DLD1 (cell line): ENCODE results near the gene BMX.

Experiments used
- in situ Hi-C: cut with HindIII; loops from 2 replicates; pipeline ENCODE4 v1.10.0; 2017; ENCODE audit warnings: low sequenced_read_pairs

The BMX gene

DNA sequence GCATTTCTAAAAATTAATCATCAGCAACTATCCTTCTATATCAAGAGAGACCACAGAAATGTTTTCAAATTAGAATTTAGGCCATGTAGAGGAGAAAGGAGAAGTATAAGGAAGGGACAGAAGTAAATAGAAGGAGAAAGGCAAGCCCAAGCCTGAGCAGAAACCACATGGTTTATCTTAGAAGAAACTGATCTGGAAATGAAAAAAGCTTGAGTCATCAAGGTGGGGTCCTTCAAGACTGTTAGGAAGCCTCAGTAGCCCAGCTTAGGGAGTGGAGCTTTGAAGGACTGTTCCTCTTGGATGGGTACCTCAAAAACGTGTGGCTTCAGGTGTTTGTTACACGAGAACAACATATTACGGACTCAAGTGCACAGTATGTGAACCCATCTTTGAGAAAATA is 4.5 kb downstream of the BMX start:
- in situ Hi-C loops = no loop called here

DNA sequence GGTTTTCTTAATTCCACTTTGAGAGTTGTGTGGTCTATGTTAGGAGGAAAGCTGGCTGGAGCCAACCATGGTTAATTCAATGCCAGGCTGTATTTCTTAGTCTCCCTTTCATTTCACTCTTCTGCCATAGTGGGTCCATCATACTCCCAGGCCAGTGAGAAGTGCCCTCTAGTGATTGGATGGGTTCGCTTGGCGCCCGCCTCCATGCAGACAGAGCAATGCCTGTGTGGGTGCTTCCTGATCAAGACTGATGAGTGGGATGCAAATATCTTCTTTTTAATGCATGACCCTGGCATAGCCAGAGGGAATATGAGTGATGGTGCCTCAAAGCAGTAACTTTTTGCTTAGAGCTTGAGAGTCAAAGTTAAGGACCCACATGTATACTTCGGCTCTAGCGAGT is 6.4 kb downstream of the BMX start:
- in situ Hi-C loops = no loop called here

DNA sequence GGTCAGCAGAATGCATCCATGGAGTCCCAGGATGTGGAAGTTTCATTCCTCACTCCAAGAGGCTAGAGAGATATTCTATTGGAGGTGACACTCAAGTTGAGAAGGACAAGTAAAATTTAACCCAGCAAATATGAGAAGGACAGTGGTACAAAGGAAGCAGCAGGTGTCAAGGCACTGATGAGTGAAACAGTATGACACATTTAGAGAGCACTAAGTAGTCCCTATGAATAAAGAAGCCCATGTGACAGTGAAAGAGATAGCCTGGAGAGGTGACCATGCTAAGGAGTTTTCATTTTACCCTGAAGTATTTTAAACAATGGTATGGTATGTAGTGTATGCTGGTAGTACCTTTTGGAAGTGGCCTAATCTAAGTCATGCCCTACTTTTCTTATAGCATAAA is 9.2 kb downstream of the BMX start:
- in situ Hi-C loops = no loop called here

DNA sequence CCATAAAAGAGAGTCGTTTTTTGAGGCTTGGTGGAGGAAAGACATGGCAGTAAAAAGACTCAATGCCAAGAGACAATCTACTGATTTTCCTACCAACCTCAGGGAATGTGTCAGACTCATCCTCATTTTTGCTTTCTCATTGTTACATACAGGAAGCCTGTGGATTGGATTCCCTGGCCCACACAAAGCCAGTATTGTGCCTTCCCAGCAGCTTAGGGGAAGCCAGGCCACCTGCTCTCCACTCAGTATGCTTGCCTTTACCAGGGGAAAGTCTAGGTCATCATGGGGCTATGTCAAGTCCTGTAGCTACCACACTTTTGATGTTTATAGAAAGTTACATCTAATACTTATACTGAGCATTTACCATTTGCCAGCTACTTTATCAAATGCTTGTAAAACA is 11.0 kb downstream of the BMX start:
- in situ Hi-C loops = no loop called here

DNA sequence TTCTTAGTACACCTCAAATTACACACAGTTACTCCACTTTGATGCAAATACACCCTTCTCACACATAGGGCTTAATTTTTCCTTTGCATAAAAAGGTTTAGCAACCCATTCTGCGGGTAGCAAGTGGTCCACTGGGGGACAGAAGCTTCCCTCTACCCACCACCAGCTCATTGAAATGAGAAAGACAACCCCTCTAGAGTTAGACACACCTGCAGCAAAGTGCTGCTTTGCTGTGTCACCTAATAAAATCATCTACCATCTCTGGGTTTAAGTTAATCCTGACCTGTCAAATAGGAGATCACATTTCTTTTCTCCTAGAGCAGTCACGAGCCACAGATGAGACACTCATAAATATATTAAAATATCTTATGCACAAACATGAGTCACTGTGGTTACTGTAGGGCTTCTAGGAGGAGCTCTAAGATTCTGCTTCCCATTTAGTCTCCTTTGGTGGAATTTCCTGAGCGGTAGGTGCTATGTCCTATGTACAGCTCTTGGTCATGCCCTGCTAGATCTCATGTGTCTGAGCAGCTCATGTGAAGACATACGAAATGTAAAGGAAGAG is 11.9 kb downstream of the BMX start:
- in situ Hi-C loops = no loop called here

DNA sequence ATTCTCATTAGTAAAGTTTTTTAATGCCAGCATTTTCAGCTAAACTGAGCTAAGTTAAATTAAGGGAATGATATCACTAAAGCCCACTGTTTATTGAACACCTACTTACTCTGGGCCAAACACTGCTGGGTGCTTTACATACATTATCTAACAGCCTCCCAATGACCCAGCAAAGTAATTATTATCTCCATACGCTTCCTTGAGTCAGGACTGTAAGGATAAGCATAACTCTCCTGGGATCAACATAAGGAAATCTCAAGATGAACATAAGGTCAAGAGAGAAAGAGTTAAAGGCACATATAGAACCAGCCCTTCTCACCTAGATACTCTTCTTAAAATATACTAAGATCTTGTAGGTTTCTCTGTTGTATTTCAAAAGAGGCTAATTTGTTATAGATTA is 13.7 kb downstream of the BMX start:
- in situ Hi-C loops = no loop called here

DNA sequence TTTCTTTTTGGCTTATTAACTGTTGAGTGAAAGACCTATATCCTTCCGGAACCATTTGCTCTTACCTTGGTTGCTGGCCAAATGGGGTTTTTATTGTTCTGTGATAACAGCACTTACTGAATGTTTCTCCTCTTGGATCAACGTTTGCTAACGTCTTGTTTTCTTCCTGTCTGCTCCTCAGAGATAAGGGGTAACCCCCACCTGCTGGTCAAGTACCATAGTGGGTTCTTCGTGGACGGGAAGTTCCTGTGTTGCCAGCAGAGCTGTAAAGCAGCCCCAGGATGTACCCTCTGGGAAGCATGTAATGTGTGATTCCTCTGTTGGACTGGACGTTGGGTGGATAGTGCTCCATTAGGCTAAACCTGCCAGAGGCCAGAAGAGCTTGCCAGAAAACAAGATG is 15.3 kb downstream of the BMX start:
- in situ Hi-C loops = no loop called here

DNA sequence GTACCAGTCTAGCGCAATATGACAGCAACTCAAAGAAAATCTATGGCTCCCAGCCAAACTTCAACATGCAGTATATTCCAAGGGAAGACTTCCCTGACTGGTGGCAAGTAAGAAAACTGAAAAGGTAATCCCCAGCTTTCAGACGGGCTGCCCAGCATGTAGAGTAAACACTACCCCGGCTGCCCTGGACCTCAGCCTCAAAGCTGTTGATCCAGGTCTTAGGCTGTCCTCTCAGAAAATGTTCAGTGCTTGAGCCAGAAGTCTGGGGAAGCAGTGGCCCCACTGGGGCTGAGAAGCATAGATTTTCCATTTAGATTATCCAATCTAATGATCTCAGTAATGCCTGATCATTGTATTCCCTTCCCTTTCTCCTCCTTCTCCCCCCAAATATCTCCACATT is 21.9 kb downstream of the BMX start:
- in situ Hi-C loops = no loop called here

DNA sequence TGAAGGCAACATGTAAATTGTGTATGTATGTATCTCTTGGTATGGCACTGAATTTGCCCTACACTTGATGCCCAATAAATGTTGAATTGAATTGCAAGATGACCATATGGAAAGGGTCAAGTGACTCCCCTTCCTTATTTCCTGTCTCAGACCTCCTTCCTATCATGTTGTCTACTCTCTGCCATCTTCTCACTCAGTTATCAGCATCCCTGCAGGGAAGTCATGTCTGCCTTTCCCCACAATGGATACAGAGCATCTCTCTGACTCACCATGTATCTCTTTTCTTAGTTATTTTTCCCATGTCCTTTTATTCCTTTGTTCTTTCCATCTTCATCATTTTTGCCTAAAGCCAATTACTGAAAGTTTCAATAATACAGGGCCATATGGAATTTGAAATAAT is 22.5 kb downstream of the BMX start:
- in situ Hi-C loops = no loop called here

DNA sequence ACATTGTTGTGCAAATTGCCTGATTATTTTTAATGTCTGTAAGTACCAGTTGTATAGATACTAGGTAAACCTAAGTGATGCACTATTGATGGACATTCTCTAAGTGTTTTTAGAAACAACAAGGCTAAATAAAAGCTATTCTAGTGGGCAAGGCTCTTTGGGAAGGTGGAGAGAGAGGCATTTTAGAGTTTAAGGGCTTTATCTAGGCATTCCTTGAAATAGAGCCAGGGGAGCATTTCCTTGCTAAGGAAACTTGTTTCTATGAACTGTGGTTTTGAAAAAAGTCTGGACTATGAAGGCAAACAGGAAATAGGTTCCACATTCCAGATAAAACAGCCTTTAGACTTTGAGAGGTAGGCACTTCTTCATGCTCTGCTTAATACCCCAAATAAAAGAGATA is 23.8 kb downstream of the BMX start:
- in situ Hi-C loops = no loop called here

DNA sequence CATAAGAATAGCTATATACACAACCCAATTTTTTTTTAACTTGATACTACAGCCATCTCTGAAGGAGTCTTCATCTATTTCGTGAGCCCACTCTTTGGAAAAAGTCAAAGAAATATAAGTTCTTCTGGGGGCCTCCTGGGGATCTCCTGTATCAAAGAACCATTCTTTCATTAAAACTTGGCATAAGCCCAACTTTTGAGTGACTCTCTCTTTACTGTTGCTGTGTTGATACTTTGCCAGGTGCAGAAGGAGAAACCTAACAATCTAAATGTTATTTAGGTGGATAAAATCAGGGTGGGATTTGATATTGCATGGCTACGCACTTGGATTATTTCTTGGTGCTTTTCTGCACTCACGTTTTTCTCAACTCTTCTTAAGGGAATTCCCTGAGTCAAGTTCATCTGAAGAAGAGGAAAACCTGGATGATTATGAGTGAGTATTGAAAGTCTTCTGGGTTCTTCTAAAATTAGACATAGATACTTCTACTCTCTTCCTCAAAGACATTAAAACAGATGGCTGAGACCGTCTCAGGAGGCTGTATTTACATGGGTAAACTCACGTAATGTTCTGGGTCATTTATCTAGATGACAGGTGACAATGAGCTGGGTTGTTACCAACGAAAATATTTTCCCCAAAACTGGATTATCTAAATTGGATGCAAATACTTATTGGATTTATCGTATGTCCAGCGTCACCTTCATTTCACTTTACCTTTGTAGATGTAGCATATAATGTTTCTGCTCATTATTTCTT is 25.2 kb downstream of the BMX start:
- in situ Hi-C loops = no loop called here

DNA sequence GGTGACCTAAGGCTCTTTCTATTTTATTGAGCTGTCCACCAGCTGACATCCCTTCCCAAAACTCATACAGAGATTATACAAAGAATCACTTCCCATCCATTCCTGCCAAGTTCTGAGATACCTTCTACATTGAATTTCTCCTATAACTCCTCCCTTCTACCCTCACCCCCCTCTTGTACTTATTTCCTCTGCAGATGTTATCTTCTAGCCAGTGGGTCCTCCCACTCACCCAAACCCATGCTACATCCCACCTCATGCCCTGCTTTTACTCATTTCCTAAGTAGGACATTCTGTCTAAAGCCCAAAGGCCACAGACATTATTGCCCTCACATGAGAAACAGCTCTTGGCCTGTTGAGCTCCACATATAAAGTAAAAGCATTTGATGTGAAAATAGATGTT is 28.6 kb downstream of the BMX start:
- in situ Hi-C loops = no loop called here

DNA sequence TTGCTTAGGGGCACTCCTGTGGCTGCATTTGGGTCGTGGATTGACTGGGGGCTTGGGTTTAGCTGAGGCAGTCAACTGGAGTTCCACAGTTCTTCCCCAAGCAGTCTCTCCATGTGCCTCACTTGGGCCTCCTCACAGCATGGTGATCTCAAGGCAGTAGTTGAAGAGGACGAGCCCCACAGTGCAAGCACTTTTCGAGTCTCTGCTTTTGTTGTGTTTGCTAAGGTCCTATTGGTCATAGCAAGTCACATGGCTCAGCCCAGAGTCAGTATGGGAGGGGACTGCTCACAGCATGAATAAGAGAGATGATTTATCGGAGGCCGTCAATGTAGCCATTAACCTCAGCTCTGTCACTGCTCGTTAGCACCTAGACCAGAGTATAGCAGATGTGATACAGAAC is 29.7 kb downstream of the BMX start:
- in situ Hi-C loops = no loop called here

DNA sequence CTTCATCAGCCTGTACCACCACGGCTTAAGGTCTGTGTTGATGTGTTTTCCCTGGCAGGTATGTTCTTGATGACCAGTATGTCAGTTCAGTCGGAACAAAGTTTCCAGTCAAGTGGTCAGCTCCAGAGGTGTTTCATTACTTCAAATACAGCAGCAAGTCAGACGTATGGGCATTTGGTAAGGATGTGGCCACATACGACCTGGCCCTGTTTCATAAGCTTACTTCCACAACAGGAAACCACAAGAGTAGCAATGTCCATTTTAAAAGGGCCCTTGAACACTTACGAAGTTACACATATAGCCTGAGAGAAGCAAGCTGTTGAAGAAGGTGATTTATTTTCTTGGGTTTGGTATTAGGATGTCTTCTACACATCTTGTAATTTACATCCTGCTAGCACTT is 46.1 kb downstream of the BMX start:
- in situ Hi-C loops = no loop called here

DNA sequence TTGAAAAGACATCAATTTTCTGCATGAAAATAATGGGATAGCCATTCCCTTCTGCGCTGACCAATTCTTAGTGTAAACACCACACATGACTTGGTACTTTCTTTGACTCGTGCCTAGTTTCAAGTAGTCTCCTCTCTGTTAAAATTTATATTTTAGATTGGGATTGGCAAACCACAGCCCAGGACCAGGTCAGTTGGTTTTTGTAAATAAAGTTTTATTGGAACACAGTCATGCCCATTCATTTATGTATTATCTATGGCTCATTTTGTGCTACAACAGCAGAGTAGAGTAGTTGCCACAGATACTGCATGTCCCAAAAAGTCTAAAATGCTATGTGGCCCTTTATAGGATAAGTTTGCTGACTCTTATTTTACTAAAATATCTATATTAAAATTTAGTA is 46.7 kb downstream of the BMX start:
- in situ Hi-C loops = no loop called here

DNA sequence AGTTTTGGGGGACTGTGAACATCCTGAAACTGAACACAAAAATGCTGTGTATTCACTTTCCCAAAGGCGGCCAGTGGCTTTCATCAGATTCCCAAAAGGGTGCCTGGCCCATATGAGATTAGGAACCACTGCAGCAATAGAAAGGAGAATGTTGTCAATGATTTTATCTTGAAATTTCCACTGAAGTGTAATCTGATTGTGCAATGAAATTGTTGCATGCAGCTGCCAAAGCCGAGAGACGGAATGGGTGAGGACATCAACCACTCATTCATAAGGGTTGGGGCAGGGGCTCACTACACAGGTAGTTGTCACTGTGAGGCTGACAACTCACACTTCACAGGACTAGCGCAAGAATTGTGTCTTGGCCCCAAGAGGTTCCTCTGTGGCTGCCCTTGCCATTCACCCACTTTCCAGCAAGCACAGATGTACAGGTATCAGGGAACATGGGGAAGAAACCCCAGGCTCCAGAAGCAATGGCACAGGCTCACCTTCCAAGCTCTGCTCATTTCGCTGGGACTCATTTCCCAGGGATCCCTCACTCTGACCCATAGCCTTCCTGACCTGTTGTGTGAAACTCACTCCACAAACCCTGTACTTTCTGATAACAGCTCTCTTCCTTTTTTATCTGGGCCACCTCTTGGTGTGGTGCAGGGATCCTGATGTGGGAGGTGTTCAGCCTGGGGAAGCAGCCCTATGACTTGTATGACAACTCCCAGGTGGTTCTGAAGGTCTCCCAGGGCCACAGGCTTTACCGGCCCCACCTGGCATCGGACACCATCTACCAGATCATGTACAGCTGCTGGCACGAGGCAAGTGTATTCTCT is 48.8 kb downstream of the BMX start:
- in situ Hi-C loops = no loop called here

DNA sequence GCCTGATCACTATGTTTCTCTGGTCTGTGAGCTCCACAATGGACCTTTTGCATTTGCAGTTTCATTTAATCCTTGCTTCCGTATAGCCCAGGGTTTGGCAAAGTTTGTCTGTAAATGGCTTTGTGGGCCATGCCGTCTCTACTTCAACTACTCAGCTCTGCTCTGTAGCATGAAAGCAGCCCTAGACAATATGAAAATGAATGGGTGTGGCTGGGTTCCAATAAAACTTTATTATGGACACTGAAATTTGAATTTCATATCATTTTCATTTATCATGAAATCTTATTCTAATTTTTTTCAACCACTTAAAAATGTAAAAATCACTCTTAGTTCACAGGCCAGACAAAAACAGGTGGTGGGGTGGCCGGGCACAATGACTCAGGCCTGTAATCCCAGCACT is 58.6 kb downstream of the BMX start:
- in situ Hi-C loops = no loop called here

DNA sequence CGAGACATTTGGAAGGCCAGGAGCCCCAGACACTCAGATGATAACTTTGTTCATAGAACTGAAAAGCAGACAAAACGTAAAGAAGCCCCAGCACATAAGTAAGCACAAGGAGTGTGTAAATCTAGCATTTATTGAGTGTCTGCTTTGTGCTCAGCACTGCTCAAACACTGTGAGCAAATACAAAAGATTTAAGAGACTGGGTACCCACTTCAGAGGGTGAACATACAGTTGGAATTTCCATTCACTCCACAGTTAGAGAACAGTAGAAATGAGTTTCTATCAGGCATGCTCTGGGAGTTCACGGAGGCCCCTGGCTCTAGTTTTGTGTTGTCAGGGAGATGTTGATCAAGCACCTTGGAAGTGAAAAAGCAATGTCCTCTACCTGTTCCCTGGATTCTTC is 60.3 kb downstream of the BMX start:
- in situ Hi-C loops = no loop called here

DNA sequence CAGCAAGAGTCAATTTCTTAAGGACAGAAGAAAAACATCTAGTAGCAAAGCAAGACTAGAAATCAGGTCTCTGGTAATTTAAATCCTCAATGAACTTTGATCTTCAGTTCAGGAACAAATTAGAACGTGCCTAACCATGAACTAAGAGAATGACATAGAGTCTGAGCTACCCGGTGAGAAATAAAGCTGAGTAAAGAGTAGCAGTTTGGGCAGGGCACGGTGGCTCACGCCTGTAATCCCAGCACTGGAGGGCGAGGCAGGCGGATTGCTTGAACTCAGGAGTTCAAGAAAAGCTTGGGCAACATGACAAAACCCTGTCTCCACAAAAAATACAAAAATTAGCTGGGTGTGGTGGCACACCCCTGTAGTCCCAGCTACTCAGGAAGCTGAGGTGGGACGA is 62.4 kb downstream of the BMX start:
- in situ Hi-C loops = no loop called here

DNA sequence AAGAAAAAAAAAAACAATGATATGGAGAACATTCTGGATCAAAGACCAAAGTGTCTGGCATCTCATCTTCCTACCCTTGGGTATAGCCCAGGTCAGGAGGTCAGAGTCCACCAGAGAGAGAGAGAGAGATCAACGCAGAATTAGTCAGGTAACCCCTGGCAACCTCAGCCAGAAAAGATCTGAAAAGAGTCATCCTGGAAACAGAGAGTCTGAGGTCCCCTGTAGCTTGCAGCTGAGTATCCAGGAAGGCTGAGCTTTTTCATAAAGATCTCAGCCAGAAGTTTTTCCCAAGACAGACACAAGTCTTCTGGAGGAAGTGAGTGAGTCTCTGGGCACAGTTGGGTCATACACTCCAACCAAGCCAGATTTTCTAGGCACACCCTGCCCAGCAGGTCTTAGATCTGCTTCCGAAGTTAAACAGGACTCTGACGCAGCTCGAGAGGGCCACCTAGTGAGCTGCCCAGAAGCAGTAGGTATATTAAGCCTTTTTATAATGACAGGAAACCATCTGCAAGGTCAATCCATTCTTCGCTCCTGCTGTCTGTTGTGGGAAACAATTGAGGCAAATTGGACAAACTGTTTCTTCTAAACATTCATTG is 64.5 kb downstream of the BMX start:
- in situ Hi-C loops = no loop called here

DNA sequence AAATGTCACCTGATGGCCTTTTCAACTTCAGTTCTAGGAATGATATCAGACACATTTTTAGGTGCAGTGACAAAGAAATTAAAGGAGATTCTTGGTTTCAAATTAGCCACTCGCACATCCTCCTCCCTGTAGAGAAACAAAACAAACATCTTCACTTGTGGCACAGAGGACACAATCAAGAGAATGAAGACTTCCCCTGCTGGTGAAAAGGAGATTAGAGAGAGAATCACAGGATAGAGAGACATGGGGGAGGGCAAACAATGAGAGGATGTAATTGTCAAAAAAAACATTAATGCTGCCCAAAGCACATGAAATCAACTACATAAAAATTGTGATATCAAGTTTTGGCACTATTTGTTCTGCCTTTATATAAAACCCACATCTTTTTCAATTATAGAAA is 65.6 kb downstream of the BMX start:
- in situ Hi-C loops = no loop called here

DNA sequence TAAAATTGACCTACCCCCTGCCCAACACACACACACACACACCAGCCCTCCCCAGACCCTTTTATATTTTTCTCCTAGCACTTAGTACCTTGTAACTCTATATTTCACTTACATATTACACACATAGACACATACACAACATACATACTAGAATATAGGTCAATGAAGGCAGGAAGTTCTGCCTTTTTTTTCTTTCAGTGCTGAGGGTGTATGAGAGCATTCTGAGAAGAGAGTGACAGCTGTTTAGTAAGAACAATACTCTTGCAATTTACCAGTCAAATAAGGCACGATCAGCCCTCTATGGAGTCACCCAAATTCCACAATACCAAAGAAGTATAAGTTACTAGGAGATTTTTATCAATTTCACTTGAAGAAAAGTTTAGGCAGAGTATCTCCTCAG is 66.7 kb downstream of the BMX start:
- in situ Hi-C loops = no loop called here
